HG03135 (cell line): ENCODE data around the gene SHC3.
A peak's percentile ranks its signal among the peaks of the same experiment; 100 is the strongest.

Experiments
- ATAC-seq: cut with Tn5 transposase; IDR thresholded peaks from one replicate; pipeline ENCODE4 v1.9.1; 2021; ENCODE audit warnings: mild to moderate bottlenecking, moderate library complexity; ENCODE audit not compliant: unreplicated experiment

Gene SHC3

GRCh38 chr9:89006996-89007967 is 171.3 kb downstream of the SHC3 start:
- no peak for ATAC-seq

GRCh38 chr9:89006267-89006666 is 172.4 kb downstream of the SHC3 start:
- ATAC-seq, result no peak

GRCh38 chr9:89005323-89005722 is 173.3 kb downstream of the SHC3 start:
- no peak for ATAC-seq

- ATAC-seq, result no peak
Measured at GRCh38 chr9:89002987-89003386, 175.6 kb downstream of the SHC3 start.

GRCh38 chr9:89001917-89002540 is 176.6 kb downstream of the SHC3 start:
- no peak for ATAC-seq

DNA sequence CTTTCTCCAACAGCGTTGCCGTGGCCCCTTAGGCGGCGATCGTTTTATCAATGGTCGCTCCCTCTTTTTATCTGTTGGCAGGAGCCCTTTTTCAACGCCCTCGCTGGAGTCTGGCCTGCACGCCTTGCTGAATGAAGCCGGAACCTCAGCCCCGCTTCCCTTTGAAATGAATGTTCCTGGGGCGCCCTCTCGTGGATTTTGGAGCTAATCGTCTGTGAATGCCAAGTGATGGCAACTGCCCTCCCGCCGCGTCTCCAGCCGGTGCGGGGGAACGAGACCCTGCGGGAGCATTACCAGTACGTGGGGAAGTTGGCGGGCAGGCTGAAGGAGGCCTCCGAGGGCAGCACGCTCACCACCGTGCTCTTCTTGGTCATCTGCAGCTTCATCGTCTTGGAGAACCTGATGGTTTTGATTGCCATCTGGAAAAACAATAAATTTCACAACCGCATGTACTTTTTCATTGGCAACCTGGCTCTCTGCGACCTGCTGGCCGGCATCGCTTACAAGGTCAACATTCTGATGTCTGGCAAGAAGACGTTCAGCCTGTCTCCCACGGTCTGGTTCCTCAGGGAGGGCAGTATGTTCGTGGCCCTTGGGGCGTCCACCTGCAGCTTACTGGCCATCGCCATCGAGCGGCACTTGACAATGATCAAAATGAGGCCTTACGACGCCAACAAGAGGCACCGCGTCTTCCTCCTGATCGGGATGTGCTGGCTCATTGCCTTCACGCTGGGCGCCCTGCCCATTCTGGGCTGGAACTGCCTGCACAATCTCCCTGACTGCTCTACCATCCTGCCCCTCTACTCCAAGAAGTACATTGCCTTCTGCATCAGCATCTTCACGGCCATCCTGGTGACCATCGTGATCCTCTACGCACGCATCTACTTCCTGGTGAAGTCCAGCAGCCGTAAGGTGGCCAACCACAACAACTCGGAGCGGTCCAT is 177.4 kb downstream of the SHC3 start:
- ATAC-seq, result peak; percentile 67

- ATAC-seq, result no peak
Measured at GRCh38 chr9:89000371-89000781, 178.2 kb downstream of the SHC3 start.

DNA sequence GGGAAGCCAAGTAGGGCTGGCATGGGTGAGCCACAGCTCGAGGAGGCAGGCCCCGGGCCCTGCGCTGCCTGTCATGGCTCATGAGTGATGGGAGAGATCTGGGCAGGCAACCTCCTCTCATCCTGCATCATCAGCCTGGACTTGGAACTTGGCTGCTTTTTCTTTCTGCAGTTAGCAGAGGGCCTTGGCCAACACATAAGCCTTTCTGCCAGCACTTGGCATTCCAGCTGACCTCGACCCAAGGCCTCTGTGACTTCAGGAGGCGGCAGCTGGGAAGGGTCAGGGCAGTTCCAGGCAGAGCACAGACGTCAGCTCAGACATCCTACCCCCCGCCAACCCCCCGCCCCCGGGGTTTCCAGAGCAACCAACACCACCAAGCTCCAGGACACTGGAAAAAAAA is 179.7 kb downstream of the SHC3 start:
- ATAC-seq, result no peak

- ATAC-seq, result no peak
Measured at GRCh38 chr9:88998503-88998902, 180.1 kb downstream of the SHC3 start.

- no peak for ATAC-seq
Measured at GRCh38 chr9:88997646-88998045, 181.0 kb downstream of the SHC3 start.

GRCh38 chr9:88996921-88997235 is 181.7 kb downstream of the SHC3 start:
- no peak for ATAC-seq

GRCh38 chr9:88996046-88996920 is 182.3 kb downstream of the SHC3 start:
- ATAC-seq, result no peak

GRCh38 chr9:88995627-88996026 is 183.0 kb downstream of the SHC3 start:
- ATAC-seq, result no peak

- no peak for ATAC-seq
Measured at GRCh38 chr9:88995200-88995577, 183.4 kb downstream of the SHC3 start.

DNA sequence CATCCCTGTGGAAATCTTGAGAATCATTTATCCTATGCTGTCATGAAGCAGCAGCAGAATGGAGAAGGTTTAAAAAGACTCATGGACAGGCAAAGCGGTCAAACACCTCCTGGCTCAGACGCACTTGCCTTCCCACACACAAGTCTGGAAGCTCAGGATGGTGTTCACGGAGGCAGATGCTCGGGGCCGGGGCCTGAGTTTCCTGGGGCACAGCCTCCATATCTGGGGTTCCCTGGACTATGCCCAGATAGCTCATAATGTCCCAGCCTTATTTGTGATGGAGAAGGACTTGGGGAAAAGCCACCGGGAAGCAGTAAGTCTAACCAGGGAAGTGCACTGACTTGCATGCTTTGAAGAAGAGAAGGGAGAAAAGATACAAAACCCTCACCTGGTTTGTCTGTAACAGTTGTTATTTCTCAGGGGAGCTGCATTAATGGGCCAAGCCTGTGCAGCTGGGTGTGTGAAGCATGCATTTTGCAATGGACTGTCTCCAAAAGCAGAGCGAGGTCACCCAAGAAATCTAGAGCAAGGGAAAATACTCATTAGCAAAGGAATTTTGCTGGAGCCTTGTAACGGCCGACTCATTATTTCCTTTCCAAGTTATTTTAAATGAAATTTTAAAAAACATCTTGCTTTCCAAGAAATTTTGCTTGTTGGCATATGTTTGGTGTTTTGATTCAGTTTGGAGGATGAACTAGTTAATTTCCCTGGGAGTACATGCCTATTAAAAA is 184.0 kb downstream of the SHC3 start:
- no peak for ATAC-seq

DNA sequence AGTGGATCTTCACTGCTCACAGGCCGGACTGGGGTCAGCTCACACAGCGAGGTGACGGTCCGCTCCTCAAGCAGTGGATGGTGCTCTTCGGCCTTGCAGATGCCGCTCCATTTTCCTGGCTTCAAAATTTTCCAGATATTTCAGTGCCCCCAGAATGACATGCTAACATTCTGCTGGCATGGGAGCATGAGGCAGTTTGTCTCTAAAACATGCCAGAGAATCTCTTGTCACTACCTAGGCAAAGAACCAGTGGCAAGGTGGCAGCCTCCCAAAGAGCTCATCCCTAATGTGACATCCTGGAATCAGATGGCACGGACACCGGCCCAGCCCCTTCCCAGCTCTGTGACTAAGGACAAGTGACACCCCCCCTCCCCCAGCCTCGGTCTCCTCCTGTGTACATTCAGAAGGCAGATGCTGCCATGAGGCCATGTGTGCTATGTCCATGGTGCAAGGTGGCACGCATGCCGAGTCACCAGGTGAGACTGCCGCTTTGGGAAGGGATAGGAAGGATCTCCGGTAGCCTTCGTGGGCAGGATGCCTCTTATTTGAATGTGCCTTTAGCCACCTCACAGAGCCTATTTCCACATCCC is 184.7 kb downstream of the SHC3 start:
- no peak for ATAC-seq

GRCh38 chr9:88993327-88993726 is 185.3 kb downstream of the SHC3 start:
- ATAC-seq, result no peak

DNA sequence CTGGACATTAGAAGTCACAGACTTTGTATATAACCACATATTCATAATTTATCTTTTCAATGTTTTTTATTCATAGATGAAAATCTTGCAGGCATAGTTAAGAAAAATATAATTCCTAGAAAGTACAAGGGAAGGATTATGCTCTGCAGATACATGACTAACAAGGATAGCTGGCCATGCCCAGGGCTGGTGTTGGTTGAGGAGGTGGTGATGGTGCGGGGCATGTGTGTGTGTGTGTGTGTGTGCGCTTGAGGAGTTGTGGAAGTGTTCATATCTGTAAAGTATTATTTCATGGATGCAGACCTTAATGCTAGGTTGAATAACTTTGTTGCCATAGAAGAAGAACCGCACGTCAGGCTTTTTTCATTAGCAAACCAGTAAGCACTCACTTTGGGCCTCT is 186.1 kb downstream of the SHC3 start:
- no peak for ATAC-seq
